ENCODE measurements around the gene SMIM8.

SMIM8 gene

GRCh38 chr6:87366072-87366827, 43.9 kb downstream of the SMIM8 start:
- H3K4me3 ChIP-seq (ENCODE audit: low read depth, low read length), result no peak overlapping the region
- no peaks in the 10 kb centered on the region for H3K4me1 ChIP-seq (ENCODE audit: control insufficient read depth, insufficient read depth, low read length)
- H3K27me3 ChIP-seq (ENCODE audit: control insufficient read depth, insufficient read depth, low read length), result no peaks in the 10 kb centered on the region
- no peaks in the 10 kb centered on the region for H3K36me3 ChIP-seq (ENCODE audit: control insufficient read depth, insufficient read depth, low read length)
- no peak overlapping the region for H3K9ac ChIP-seq (ENCODE audit: low read depth, low read length)
- H3K9me3 ChIP-seq (ENCODE audit: control insufficient read depth, insufficient read depth, low read length), result no peaks in the 10 kb centered on the region

GRCh38 chr6:87366899-87367298, 44.5 kb downstream of the SMIM8 start:
- Histone ChIP-seq H3K4me3 (ENCODE audit: low read depth, low read length) (no peak overlapping the region), H3K9ac (ENCODE audit: low read depth, low read length) (no peak overlapping the region), H3K4me1 (ENCODE audit: control insufficient read depth, insufficient read depth, low read length) (no peaks in the 10 kb centered on the region), H3K27me3 (ENCODE audit: control insufficient read depth, insufficient read depth, low read length) (no peaks in the 10 kb centered on the region), H3K36me3 (ENCODE audit: control insufficient read depth, insufficient read depth, low read length) (no peaks in the 10 kb centered on the region), H3K9me3 (ENCODE audit: control insufficient read depth, insufficient read depth, low read length) (no peaks in the 10 kb centered on the region)

GRCh38 chr6:87373377-87373776, 51.0 kb downstream of the SMIM8 start:
- Histone ChIP-seq H3K36me3 (ENCODE audit: control insufficient read depth, insufficient read depth, low read length) (no peaks in the 10 kb centered on the region), H3K4me1 (ENCODE audit: control insufficient read depth, insufficient read depth, low read length) (no peaks in the 10 kb centered on the region), H3K9me3 (ENCODE audit: control insufficient read depth, insufficient read depth, low read length) (no peaks in the 10 kb centered on the region), H3K4me3 (ENCODE audit: low read depth, low read length) (no peak overlapping the region), H3K9ac (ENCODE audit: low read depth, low read length) (no peak overlapping the region), H3K27me3 (ENCODE audit: control insufficient read depth, insufficient read depth, low read length) (no peaks in the 10 kb centered on the region)

GRCh38 chr6:87375315-87375714, 52.9 kb downstream of the SMIM8 start:
- Histone ChIP-seq H3K9me3 (ENCODE audit: control insufficient read depth, insufficient read depth, low read length) (no peaks in the 10 kb centered on the region), H3K36me3 (ENCODE audit: control insufficient read depth, insufficient read depth, low read length) (no peaks in the 10 kb centered on the region), H3K9ac (ENCODE audit: low read depth, low read length) (no peak overlapping the region), H3K4me3 (ENCODE audit: low read depth, low read length) (no peak overlapping the region), H3K4me1 (ENCODE audit: control insufficient read depth, insufficient read depth, low read length) (no peaks in the 10 kb centered on the region), H3K27me3 (ENCODE audit: control insufficient read depth, insufficient read depth, low read length) (no peaks in the 10 kb centered on the region)

GRCh38 chr6:87376643-87377042, 54.3 kb downstream of the SMIM8 start:
- Histone ChIP-seq H3K4me1 (ENCODE audit: control insufficient read depth, insufficient read depth, low read length) (no peaks in the 10 kb centered on the region), H3K4me3 (ENCODE audit: low read depth, low read length) (no peak overlapping the region)

GRCh38 chr6:87378947-87379346, 56.6 kb downstream of the SMIM8 start:
- Histone ChIP-seq H3K9me3 (ENCODE audit: control insufficient read depth, insufficient read depth, low read length) (no peaks in the 10 kb centered on the region), H3K4me1 (ENCODE audit: control insufficient read depth, insufficient read depth, low read length) (no peaks in the 10 kb centered on the region), H3K9ac (ENCODE audit: low read depth, low read length) (no peak overlapping the region), H3K4me3 (ENCODE audit: low read depth, low read length) (no peak overlapping the region), H3K27me3 (ENCODE audit: control insufficient read depth, insufficient read depth, low read length) (no peaks in the 10 kb centered on the region), H3K36me3 (ENCODE audit: control insufficient read depth, insufficient read depth, low read length) (no peaks in the 10 kb centered on the region)

More at GRCh38 chr6:87376643-87377042, 54.3 kb downstream of the SMIM8 start:
- no peak overlapping the region for H3K9ac ChIP-seq (ENCODE audit: low read depth, low read length)
- H3K27me3 ChIP-seq (ENCODE audit: control insufficient read depth, insufficient read depth, low read length), result no peaks in the 10 kb centered on the region
- H3K36me3 ChIP-seq (ENCODE audit: control insufficient read depth, insufficient read depth, low read length), result no peaks in the 10 kb centered on the region
- H3K9me3 ChIP-seq (ENCODE audit: control insufficient read depth, insufficient read depth, low read length), result no peaks in the 10 kb centered on the region

- H3K9me3 ChIP-seq (ENCODE audit: control insufficient read depth, insufficient read depth, low read length), result no peaks in the 10 kb centered on the region
- no peak overlapping the region for H3K4me3 ChIP-seq (ENCODE audit: low read depth, low read length)
- H3K4me1 ChIP-seq (ENCODE audit: control insufficient read depth, insufficient read depth, low read length), result no peaks in the 10 kb centered on the region
- no peaks in the 10 kb centered on the region for H3K27me3 ChIP-seq (ENCODE audit: control insufficient read depth, insufficient read depth, low read length)
- H3K36me3 ChIP-seq (ENCODE audit: control insufficient read depth, insufficient read depth, low read length), result no peaks in the 10 kb centered on the region
- no peak overlapping the region for H3K9ac ChIP-seq (ENCODE audit: low read depth, low read length)
Observed at GRCh38 chr6:87382861-87383260, 60.5 kb downstream of the SMIM8 start.

- Histone ChIP-seq H3K4me3 (ENCODE audit: low read depth, low read length) (no peak overlapping the region), H3K4me1 (ENCODE audit: control insufficient read depth, insufficient read depth, low read length) (no peaks in the 10 kb centered on the region), H3K27me3 (ENCODE audit: control insufficient read depth, insufficient read depth, low read length) (no peaks in the 10 kb centered on the region), H3K9me3 (ENCODE audit: control insufficient read depth, insufficient read depth, low read length) (no peaks in the 10 kb centered on the region), H3K9ac (ENCODE audit: low read depth, low read length) (no peak overlapping the region), H3K36me3 (ENCODE audit: control insufficient read depth, insufficient read depth, low read length) (no peaks in the 10 kb centered on the region)
Observed at GRCh38 chr6:87384038-87384437, 61.6 kb downstream of the SMIM8 start.

- no peaks in the 10 kb centered on the region for H3K36me3 ChIP-seq (ENCODE audit: control insufficient read depth, insufficient read depth, low read length)
- H3K9ac ChIP-seq (ENCODE audit: low read depth, low read length), result no peak overlapping the region
- H3K4me3 ChIP-seq (ENCODE audit: low read depth, low read length), result no peak overlapping the region
- H3K4me1 ChIP-seq (ENCODE audit: control insufficient read depth, insufficient read depth, low read length), result no peaks in the 10 kb centered on the region
- H3K27me3 ChIP-seq (ENCODE audit: control insufficient read depth, insufficient read depth, low read length), result no peaks in the 10 kb centered on the region
- H3K9me3 ChIP-seq (ENCODE audit: control insufficient read depth, insufficient read depth, low read length), result no peaks in the 10 kb centered on the region
Observed at GRCh38 chr6:87384449-87384848, 62.1 kb downstream of the SMIM8 start.

GRCh38 chr6:87391334-87391733, 68.9 kb downstream of the SMIM8 start:
- no peaks in the 10 kb centered on the region for H3K4me1 ChIP-seq (ENCODE audit: control insufficient read depth, insufficient read depth, low read length)
- no peaks in the 10 kb centered on the region for H3K36me3 ChIP-seq (ENCODE audit: control insufficient read depth, insufficient read depth, low read length)
- H3K4me3 ChIP-seq (ENCODE audit: low read depth, low read length), result no peak overlapping the region
- H3K27me3 ChIP-seq (ENCODE audit: control insufficient read depth, insufficient read depth, low read length), result no peaks in the 10 kb centered on the region
- no peak overlapping the region for H3K9ac ChIP-seq (ENCODE audit: low read depth, low read length)
- H3K9me3 ChIP-seq (ENCODE audit: control insufficient read depth, insufficient read depth, low read length), result no peaks in the 10 kb centered on the region
